ENCODE measurements around the gene VARS2. TPM values are rescaled to one million over a fixed set of nuclear protein-coding genes. Genes with fewer than 3 reads are reported as not detected.

VARS2 gene
- total and polyA plus RNA-seq, 2 donors (not counting 1 experiment from before 2014, with no cell fraction given): 27.1 to 41.6 TPM

DNA sequence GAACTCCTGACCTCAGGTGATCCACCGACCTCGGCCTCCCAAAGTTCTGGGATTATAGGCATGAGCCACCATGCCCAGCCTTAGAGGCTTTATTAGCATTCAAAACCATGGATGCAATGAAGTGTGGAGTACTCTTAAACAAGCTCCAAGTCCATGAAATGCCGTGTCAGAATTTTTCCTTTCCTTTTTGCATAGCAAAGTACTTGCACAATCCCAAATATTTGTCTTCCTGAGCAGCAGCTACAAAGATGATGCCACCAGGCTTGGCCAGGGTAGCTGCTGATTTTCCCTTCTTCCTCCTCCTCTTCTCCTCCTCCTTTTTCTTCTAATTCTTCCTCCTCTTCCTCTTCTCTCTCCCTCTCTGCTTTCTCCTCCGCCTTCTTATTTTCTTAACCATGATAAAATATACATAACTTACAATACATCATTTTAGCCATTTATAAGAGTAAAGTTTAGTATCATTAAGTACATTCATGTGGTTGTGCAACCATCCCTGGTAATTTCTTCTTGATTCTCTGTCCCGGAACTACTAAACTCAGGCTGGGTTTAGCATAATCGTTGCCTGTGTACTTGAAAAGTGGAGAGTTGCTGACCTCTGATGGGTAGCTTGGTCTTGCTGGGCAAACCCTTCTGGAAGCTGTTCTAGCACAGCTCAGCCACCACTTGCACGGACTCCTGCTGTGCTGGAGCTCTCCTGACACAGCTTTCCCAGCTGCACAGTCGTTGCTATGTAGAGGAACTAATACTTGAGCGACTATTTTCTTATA is 47.1 kb downstream of the VARS2 start:
- no peaks in the 10 kb centered on the region for H3K79me2 ChIP-seq (ENCODE audit: control insufficient read depth, insufficient read depth, low read length)
- H3K4me1 ChIP-seq (ENCODE audit: control insufficient read depth in 2 of 2, insufficient read depth in 2 of 2, low read length in 2 of 2): peaks cover 4 to 6% of the 10 kb centered on the region in 2 donors
- no peak for DNase-seq
- peaks cover 0 to 25% (median 0%) of the 10 kb centered on the region in 4 experiments for H3K27me3 ChIP-seq (replicated peaks in 1 of 4; ENCODE audit: control extremely low read depth in 1 of 4, control insufficient read depth in 3 of 4, insufficient read depth in 4 of 4, low read length in 3 of 4)
- H3K4me3 ChIP-seq (ENCODE audit: control extremely low read depth in 1 of 5, extremely low read depth in 1 of 5, insufficient read depth in 1 of 5, low read depth in 2 of 5, low read length in 4 of 5): no peak overlapping the region
- H3K36me3 ChIP-seq (replicated peaks in 1 of 2; ENCODE audit: control extremely low read depth in 1 of 2, control insufficient read depth in 1 of 2, extremely low read depth in 1 of 2, insufficient read depth in 2 of 2, low read length in 1 of 2): no peaks in the 10 kb centered on the region
- H3K9me3 ChIP-seq (ENCODE audit: control extremely low read depth in 1 of 3, control insufficient read depth in 2 of 3, insufficient read depth in 1 of 3, low read length in 2 of 3): peaks cover 0 to 6% (median 0%) of the 10 kb centered on the region in 3 donors
- no peak for TF ChIP-seq EZH2 (IDR thresholded peaks at IDR 0.05; ENCODE audit: borderline replicate concordance, insufficient read depth, low read depth, low read length, poor library complexity, severe bottlenecking)
- TF ChIP-seq, protein P1, sequence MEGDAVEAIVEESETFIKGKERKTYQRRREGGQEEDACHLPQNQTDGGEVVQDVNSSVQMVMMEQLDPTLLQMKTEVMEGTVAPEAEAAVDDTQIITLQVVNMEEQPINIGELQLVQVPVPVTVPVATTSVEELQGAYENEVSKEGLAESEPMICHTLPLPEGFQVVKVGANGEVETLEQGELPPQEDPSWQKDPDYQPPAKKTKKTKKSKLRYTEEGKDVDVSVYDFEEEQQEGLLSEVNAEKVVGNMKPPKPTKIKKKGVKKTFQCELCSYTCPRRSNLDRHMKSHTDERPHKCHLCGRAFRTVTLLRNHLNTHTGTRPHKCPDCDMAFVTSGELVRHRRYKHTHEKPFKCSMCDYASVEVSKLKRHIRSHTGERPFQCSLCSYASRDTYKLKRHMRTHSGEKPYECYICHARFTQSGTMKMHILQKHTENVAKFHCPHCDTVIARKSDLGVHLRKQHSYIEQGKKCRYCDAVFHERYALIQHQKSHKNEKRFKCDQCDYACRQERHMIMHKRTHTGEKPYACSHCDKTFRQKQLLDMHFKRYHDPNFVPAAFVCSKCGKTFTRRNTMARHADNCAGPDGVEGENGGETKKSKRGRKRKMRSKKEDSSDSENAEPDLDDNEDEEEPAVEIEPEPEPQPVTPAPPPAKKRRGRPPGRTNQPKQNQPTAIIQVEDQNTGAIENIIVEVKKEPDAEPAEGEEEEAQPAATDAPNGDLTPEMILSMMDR (IDR thresholded peaks at IDR 0.05): no peak
- POLR2A ChIA-PET: no interaction called here
- intact Hi-C loops (cut with micrococcal nuclease): no loop called here
- no peak overlapping the region for H3K27ac ChIP-seq (ENCODE audit: low read length in 2 of 2)
- WGBS (ENCODE audit: insufficient coverage): 90% methylated on average over 5 of the region's 9 CpGs
- no peak overlapping the region for H3K4me2 ChIP-seq (replicated peaks; ENCODE audit: low read depth, low read length, poor library complexity, severe bottlenecking)
- Mint-ChIP-seq H3K27me3 (peaks cover 44% of the 10 kb centered on the region), H3K4me1 (peaks cover 7% of the 10 kb centered on the region), H3K9me3 (ENCODE audit: insufficient read depth) (no peaks in the 10 kb centered on the region), H3K27ac (no peak overlapping the region), H3K4me3 (no peak overlapping the region)
- H4K20me1 ChIP-seq (ENCODE audit: control insufficient read depth, insufficient read depth, low read length, poor library complexity, severe bottlenecking): no peaks in the 10 kb centered on the region
- CTCF ChIA-PET: no interaction called here
- no peak for ATAC-seq (ENCODE audit: low read depth)
- no peak overlapping the region for H2AFZ ChIP-seq (ENCODE audit: insufficient read depth, low read depth, low read length, poor library complexity, severe bottlenecking)
- no peak overlapping the region for H3K9ac ChIP-seq (ENCODE audit: low read length)

DNA sequence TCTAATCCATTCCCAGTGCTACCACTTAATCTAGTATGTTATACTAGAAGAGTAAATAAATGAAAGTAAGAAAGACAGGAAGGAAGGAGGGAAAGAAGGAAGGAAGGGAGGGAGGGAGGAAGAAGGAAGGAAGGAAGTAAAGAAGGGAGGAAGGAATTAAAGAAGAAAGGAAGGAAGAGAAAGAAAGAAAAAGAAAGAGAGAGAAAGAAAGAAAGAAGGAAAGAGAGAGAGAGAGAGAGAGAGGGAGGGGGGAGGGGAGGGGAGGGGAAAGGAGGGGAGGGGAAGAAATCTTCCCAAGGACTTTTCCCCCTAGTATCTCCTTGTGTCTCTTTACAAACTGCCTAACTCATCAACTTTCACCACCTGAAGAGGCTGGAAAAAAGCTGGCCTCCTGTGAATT is 48.7 kb downstream of the VARS2 start:
- H2AFZ ChIP-seq (ENCODE audit: insufficient read depth, low read depth, low read length, poor library complexity, severe bottlenecking): no peak overlapping the region
- no peak for ATAC-seq (ENCODE audit: low read depth)
- H3K79me2 ChIP-seq (ENCODE audit: control insufficient read depth, insufficient read depth, low read length): no peaks in the 10 kb centered on the region
- no peak overlapping the region for H3K27ac Mint-ChIP-seq
- DNase-seq: no peak
- no peaks in the 10 kb centered on the region for H4K20me1 ChIP-seq (ENCODE audit: control insufficient read depth, insufficient read depth, low read length, poor library complexity, severe bottlenecking)
- POLR2A ChIA-PET: no interaction called here
- H3K4me1 ChIP-seq (ENCODE audit: control insufficient read depth in 2 of 2, insufficient read depth in 2 of 2, low read length in 2 of 2): no peaks in the 10 kb centered on the region
- H3K9ac ChIP-seq (ENCODE audit: low read length): no peak overlapping the region
- no peak overlapping the region for H3K4me3 ChIP-seq (ENCODE audit: control extremely low read depth in 1 of 5, extremely low read depth in 1 of 5, insufficient read depth in 1 of 5, low read depth in 2 of 5, low read length in 4 of 5)
- H3K4me3 Mint-ChIP-seq: no peak overlapping the region
- H3K4me2 ChIP-seq (replicated peaks; ENCODE audit: low read depth, low read length, poor library complexity, severe bottlenecking): no peak overlapping the region
- H3K27ac ChIP-seq (ENCODE audit: low read length in 2 of 2): no peak overlapping the region
- CTCF ChIA-PET: no interaction called here
- H3K27me3 Mint-ChIP-seq: peaks cover 51% of the 10 kb centered on the region
- TF ChIP-seq, protein P1 (IDR thresholded peaks at IDR 0.05): no peak
- TF ChIP-seq EZH2 (IDR thresholded peaks at IDR 0.05; ENCODE audit: borderline replicate concordance, insufficient read depth, low read depth, low read length, poor library complexity, severe bottlenecking): no peak
- no peaks in the 10 kb centered on the region for H3K4me1 Mint-ChIP-seq
- H3K36me3 ChIP-seq (replicated peaks in 1 of 2; ENCODE audit: control extremely low read depth in 1 of 2, control insufficient read depth in 1 of 2, extremely low read depth in 1 of 2, insufficient read depth in 2 of 2, low read length in 1 of 2): no peaks in the 10 kb centered on the region
- H3K9me3 Mint-ChIP-seq (ENCODE audit: insufficient read depth): no peaks in the 10 kb centered on the region
- H3K9me3 ChIP-seq (ENCODE audit: control extremely low read depth in 1 of 3, control insufficient read depth in 2 of 3, insufficient read depth in 1 of 3, low read length in 2 of 3): peaks cover 0 to 6% (median 0%) of the 10 kb centered on the region in 3 donors
- H3K27me3 ChIP-seq (replicated peaks in 1 of 4; ENCODE audit: control extremely low read depth in 1 of 4, control insufficient read depth in 3 of 4, insufficient read depth in 4 of 4, low read length in 3 of 4): peaks cover 0 to 25% (median 0%) of the 10 kb centered on the region in 4 experiments
- intact Hi-C loops (cut with micrococcal nuclease): no loop called here

Measured in B cell (primary cell).